Mesenchymal stem cell (in vitro differentiated cells and primary cell): ENCODE results near the gene HSPA12A.
A peak's percentile ranks its signal among the peaks of the same experiment; 100 is the strongest.

Source experiments
- DNase-seq: peaks from one replicate; pipeline ENCODE4 v3.0.0-alpha.2; 2013
- H2AFZ ChIP-seq: one replicate; pipeline ENCODE4 v1.6.1; 2013; ENCODE audit warnings: low read depth, mild to moderate bottlenecking, control low read depth, inconsistent platforms, low read length, moderate library complexity
- H2AK5ac ChIP-seq: 2 replicates; pipeline ENCODE4 v1.6.1; 2013; ENCODE audit warnings: low read length, moderate library complexity, mild to moderate bottlenecking, inconsistent platforms; ENCODE audit not compliant: severe bottlenecking
- H2BK120ac ChIP-seq: one replicate; pipeline ENCODE4 v1.6.1; 2013; ENCODE audit warnings: low read depth, mild to moderate bottlenecking, inconsistent platforms, low read length, moderate library complexity
- H2BK12ac ChIP-seq, 2 experiments: one replicate each; pipeline ENCODE4 v1.6.1; 2013; ENCODE audit warnings: inconsistent platforms in 2 of 2, low read length in 2 of 2, mild to moderate bottlenecking in 2 of 2, moderate library complexity in 2 of 2, control low read depth in 1 of 2
- H2BK15ac ChIP-seq: one replicate; pipeline ENCODE4 v1.6.1; 2013; ENCODE audit warnings: mild to moderate bottlenecking, low read depth, inconsistent platforms; ENCODE audit not compliant: poor library complexity, severe bottlenecking
- H2BK5ac ChIP-seq: 2 replicates; pipeline ENCODE4 v1.6.1; 2013; ENCODE audit warnings: low read depth, mild to moderate bottlenecking, low read length, control low read depth, inconsistent platforms; ENCODE audit not compliant: poor library complexity, severe bottlenecking
- H3K14ac ChIP-seq, 2 experiments: one replicate each; pipeline ENCODE4 v1.6.1; 2013; ENCODE audit warnings: inconsistent platforms in 2 of 2, low read length in 2 of 2, control low read depth in 1 of 2, mild to moderate bottlenecking in 1 of 2, moderate library complexity in 1 of 2
- H3K18ac ChIP-seq, 2 experiments: one replicate each; pipeline ENCODE4 v1.6.1; 2013; ENCODE audit warnings: inconsistent platforms in 2 of 2, low read length in 2 of 2, control low read depth in 1 of 2, low read depth in 1 of 2, mild to moderate bottlenecking in 1 of 2
- H3K23ac ChIP-seq, 2 experiments: one replicate each; pipeline ENCODE4 v1.6.1; 2013; ENCODE audit warnings: inconsistent platforms in 2 of 2, low read length in 2 of 2, mild to moderate bottlenecking in 2 of 2, moderate library complexity in 2 of 2, control low read depth in 1 of 2
- H3K27ac ChIP-seq: 2 replicates; pipeline ENCODE4 v1.5.1; 2013; ENCODE audit warnings: mild to moderate bottlenecking, moderate library complexity, low read length, control low read depth, inconsistent platforms; ENCODE audit not compliant: poor library complexity, severe bottlenecking
- H3K27me3 ChIP-seq, 2 experiments: 2 replicates each; pipeline versions ENCODE4 v1.6.1 to v1.7.0; 2013; ENCODE audit warnings: low read length in 2 of 2, mild to moderate bottlenecking in 2 of 2, moderate library complexity in 2 of 2, control low read depth in 1 of 2, inconsistent platforms in 1 of 2; ENCODE audit not compliant: control insufficient read depth in 1 of 2, insufficient read depth in 1 of 2
- H3K36me3 ChIP-seq, 2 experiments: 2 replicates each; pipeline versions ENCODE4 v1.6.1 to v1.7.0; 2013; ENCODE audit warnings: low read length in 2 of 2, control low read depth in 1 of 2, inconsistent platforms in 1 of 2, low read depth in 1 of 2, mild to moderate bottlenecking in 1 of 2; ENCODE audit not compliant: insufficient read depth in 2 of 2, control insufficient read depth in 1 of 2
- H3K4ac ChIP-seq, 2 experiments: one replicate each; pipeline ENCODE4 v1.6.1; 2013; ENCODE audit warnings: inconsistent platforms in 2 of 2, low read length in 2 of 2, mild to moderate bottlenecking in 2 of 2, moderate library complexity in 2 of 2, control low read depth in 1 of 2, low read depth in 1 of 2
- H3K4me1 ChIP-seq: 2 replicates; pipeline ENCODE4 v1.6.1; 2013; ENCODE audit warnings: low read depth, low read length, control low read depth; ENCODE audit not compliant: control insufficient read depth, insufficient read depth
- H3K4me2 ChIP-seq: 2 replicates; pipeline ENCODE4 v1.6.1; 2013; ENCODE audit warnings: low read length, mild to moderate bottlenecking, inconsistent platforms; ENCODE audit not compliant: poor library complexity, severe bottlenecking
- H3K4me3 ChIP-seq, 2 experiments: 2 replicates each; pipeline versions ENCODE4 v1.5.1 to v1.7.0; 2013; ENCODE audit warnings: low read length in 2 of 2, mild to moderate bottlenecking in 2 of 2, control low read depth in 1 of 2, low read depth in 1 of 2; ENCODE audit not compliant: insufficient read depth in 1 of 2
- H3K79me1 ChIP-seq: replicated peaks from 2 replicates; pipeline ENCODE4 v1.6.1; 2013; ENCODE audit warnings: mild to moderate bottlenecking, control low read depth, low read length, inconsistent platforms; ENCODE audit not compliant: poor library complexity, severe bottlenecking
- H3K9ac ChIP-seq: 2 replicates; pipeline ENCODE4 v1.7.0; 2013; ENCODE audit warnings: mild to moderate bottlenecking, low read length, moderate library complexity
- H3K9me3 ChIP-seq: 2 replicates; pipeline ENCODE4 v1.7.0; 2013; ENCODE audit warnings: mild to moderate bottlenecking, low read length; ENCODE audit not compliant: control insufficient read depth
- H4K8ac ChIP-seq: one replicate; pipeline ENCODE4 v1.6.1; 2013; ENCODE audit warnings: inconsistent platforms, mild to moderate bottlenecking, low read length, moderate library complexity
- H4K91ac ChIP-seq: one replicate; pipeline ENCODE4 v1.6.1; 2013; ENCODE audit warnings: mild to moderate bottlenecking, low read length, inconsistent platforms
- WGBS: methylation state at CpG from one replicate; pipeline ENCODE4 v1.1.7; 2013; ENCODE audit warnings: mixed read lengths; 5-methylcytosine and 5-hydroxymethylcytosine counted together

The HSPA12A gene

GRCh38 chr10:116687633-116688032 is 54.7 kb downstream of the HSPA12A start:
- H3K36me3 ChIP-seq: peaks cover 39 to 71% of the 10 kb centered on the region in 2 experiments
- no peak overlapping the region for H2BK120ac ChIP-seq
- H3K27me3 ChIP-seq: no peaks in the 10 kb centered on the region
- WGBS: 72% methylated on average over 5 of the region's 6 CpGs
- H3K4ac ChIP-seq: no peak overlapping the region
- H3K23ac ChIP-seq: no peak overlapping the region
- H4K91ac ChIP-seq: no peak overlapping the region
- H3K27ac ChIP-seq: no peak overlapping the region
- no peak overlapping the region for H2BK5ac ChIP-seq
- no peak for DNase-seq
- peaks cover 30% of the 10 kb centered on the region for H3K79me1 ChIP-seq
- no peak overlapping the region for H3K9ac ChIP-seq
- peak overlapping the region in 1 of 2 experiments; percentile 26 for H3K18ac ChIP-seq
- H2AK5ac ChIP-seq: peak overlapping the region; percentile 15
- H2AFZ ChIP-seq: no peak overlapping the region
- no peak overlapping the region for H2BK15ac ChIP-seq
- H3K4me3 ChIP-seq: no peak overlapping the region
- no peak overlapping the region for H3K14ac ChIP-seq
- no peak overlapping the region for H4K8ac ChIP-seq
- no peak overlapping the region for H2BK12ac ChIP-seq
- peaks cover 40% of the 10 kb centered on the region for H3K4me1 ChIP-seq
- H3K4me2 ChIP-seq: no peak overlapping the region
- no peaks in the 10 kb centered on the region for H3K9me3 ChIP-seq

GRCh38 chr10:116686632-116687031 is 55.7 kb downstream of the HSPA12A start:
- Histone ChIP-seq H2BK5ac (no peak overlapping the region), H3K23ac (no peak overlapping the region), H2BK15ac (no peak overlapping the region), H3K36me3 (peaks cover 32 to 68% of the 10 kb centered on the region in 2 experiments), H3K4me1 (peaks cover 35% of the 10 kb centered on the region), H3K9ac (no peak overlapping the region), H3K4ac (no peak overlapping the region), H2BK120ac (no peak overlapping the region), H3K14ac (no peak overlapping the region), H3K9me3 (no peaks in the 10 kb centered on the region), H2BK12ac (no peak overlapping the region), H3K27ac (no peak overlapping the region), H3K79me1 (peaks cover 30% of the 10 kb centered on the region), H2AK5ac (no peak overlapping the region), H4K8ac (no peak overlapping the region), H4K91ac (no peak overlapping the region), H3K4me3 (no peak overlapping the region), H3K4me2 (no peak overlapping the region), H3K18ac (no peak overlapping the region), H2AFZ (no peak overlapping the region), H3K27me3 (no peaks in the 10 kb centered on the region)
- WGBS: 76% methylated on average over 3 of the region's 3 CpGs
- DNase-seq: no peak

DNA sequence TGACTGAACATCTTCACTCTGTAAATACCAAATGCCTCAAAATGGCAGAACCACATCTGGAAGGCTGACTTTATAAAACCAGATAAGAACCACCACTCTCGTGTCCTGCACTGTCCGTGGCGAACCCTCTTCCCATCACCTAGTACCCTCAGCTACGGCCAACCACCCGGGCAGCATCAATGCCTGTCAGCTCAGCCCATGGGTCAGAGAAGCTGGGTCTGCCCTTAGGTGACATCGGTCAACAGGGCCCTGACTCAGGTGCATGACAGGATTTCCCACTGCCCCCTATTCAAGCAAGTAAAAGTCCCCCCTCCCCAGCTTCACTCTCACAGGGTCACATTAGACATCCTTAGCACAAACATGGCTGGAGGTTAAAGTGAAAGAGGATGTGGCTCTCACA is 56.6 kb downstream of the HSPA12A start:
- H3K4ac ChIP-seq: no peak overlapping the region
- H3K27me3 ChIP-seq: no peaks in the 10 kb centered on the region
- H3K36me3 ChIP-seq: peaks cover 32 to 69% of the 10 kb centered on the region in 2 experiments
- no peak overlapping the region for H4K91ac ChIP-seq
- H3K79me1 ChIP-seq: peaks cover 34% of the 10 kb centered on the region
- H4K8ac ChIP-seq: no peak overlapping the region
- no peak overlapping the region for H3K9ac ChIP-seq
- H3K4me3 ChIP-seq: no peak overlapping the region
- H3K18ac ChIP-seq: no peak overlapping the region
- no peak overlapping the region for H3K14ac ChIP-seq
- DNase-seq: no peak
- no peak overlapping the region for H2BK120ac ChIP-seq
- peaks cover 29% of the 10 kb centered on the region for H3K4me1 ChIP-seq
- no peaks in the 10 kb centered on the region for H3K9me3 ChIP-seq
- H2BK5ac ChIP-seq: no peak overlapping the region
- H2AFZ ChIP-seq: no peak overlapping the region
- 92% methylated on average over 6 of the region's 6 CpGs for WGBS
- no peak overlapping the region for H3K23ac ChIP-seq
- H3K4me2 ChIP-seq: no peak overlapping the region
- no peak overlapping the region for H2BK12ac ChIP-seq
- H2BK15ac ChIP-seq: no peak overlapping the region
- H3K27ac ChIP-seq: no peak overlapping the region
- H2AK5ac ChIP-seq: no peak overlapping the region

DNA sequence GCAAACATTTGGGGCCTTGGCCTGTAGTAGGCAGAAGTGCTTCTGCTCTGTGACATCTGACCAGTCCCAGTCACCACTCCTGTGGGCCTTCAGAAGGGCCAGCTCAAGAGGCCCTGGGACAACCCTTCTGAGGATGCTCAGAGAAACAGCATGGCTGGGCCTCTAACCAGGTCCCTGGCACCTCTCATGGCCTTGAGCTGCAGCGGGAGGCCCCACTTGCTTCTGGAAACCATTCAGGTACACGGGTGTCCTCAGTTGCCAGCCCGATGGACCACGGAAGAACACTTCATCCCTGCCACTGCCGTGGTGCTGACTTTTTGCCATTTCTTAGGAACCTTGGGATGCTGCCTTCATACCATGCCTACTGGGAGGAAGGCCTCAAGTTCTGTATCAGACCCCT is 57.6 kb downstream of the HSPA12A start:
- Histone ChIP-seq H3K27me3 (no peaks in the 10 kb centered on the region), H2BK5ac (no peak overlapping the region), H3K4me2 (no peak overlapping the region), H3K4ac (no peak overlapping the region), H2BK12ac (no peak overlapping the region), H3K14ac (no peak overlapping the region), H3K18ac (no peak overlapping the region), H3K4me1 (peaks cover 27% of the 10 kb centered on the region), H3K23ac (no peak overlapping the region), H2AK5ac (peak overlapping the region; percentile 27), H4K8ac (no peak overlapping the region), H3K36me3 (peaks cover 28 to 73% of the 10 kb centered on the region in 2 experiments), H3K27ac (no peak overlapping the region), H2AFZ (no peak overlapping the region), H3K9me3 (no peaks in the 10 kb centered on the region), H2BK15ac (no peak overlapping the region), H3K4me3 (no peak overlapping the region), H4K91ac (no peak overlapping the region), H3K79me1 (peaks cover 35% of the 10 kb centered on the region), H2BK120ac (no peak overlapping the region), H3K9ac (no peak overlapping the region)
- 94% methylated on average over 5 of the region's 5 CpGs for WGBS
- DNase-seq: no peak
